GM18499 (cell line): Measurements from ENCODE around the gene OPCML.

ENCODE experiments used
- ATAC-seq: cut with Tn5 transposase; IDR thresholded peaks from one replicate; pipeline ENCODE4 v1.9.1; 2021; ENCODE audit warnings: moderate number of reproducible peaks; ENCODE audit not compliant: insufficient read depth, unreplicated experiment

The OPCML gene

GRCh38 chr11:132745306-132745705, 787.0 kb downstream of the OPCML start:
- ATAC-seq, result no peak

- ATAC-seq, result no peak
Observed at GRCh38 chr11:132744771-132745170, 787.5 kb downstream of the OPCML start.

GRCh38 chr11:132743601-132744000, 788.7 kb downstream of the OPCML start:
- ATAC-seq, result no peak

DNA sequence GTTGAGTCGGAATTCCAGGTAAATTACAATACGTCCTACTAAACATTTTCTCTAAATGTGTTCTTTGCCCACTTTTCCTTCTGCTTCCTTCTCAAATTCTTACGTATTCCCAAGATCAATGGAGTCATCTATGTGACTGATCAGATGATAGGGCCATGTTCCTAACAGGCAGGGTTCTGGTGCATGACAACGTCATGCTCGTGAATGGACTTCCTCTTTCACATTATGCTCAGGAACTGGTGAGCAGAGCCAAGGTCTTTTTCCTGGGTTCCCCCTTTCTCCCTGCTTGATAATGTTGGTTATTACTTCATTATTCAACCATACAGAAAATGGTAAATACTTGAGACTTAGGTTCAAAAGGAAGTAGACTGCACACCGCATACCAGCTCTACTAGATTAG, 789.4 kb downstream of the OPCML start:
- no peak for ATAC-seq

- ATAC-seq, result no peak
Observed at GRCh38 chr11:132734217-132734616, 798.1 kb downstream of the OPCML start.

DNA sequence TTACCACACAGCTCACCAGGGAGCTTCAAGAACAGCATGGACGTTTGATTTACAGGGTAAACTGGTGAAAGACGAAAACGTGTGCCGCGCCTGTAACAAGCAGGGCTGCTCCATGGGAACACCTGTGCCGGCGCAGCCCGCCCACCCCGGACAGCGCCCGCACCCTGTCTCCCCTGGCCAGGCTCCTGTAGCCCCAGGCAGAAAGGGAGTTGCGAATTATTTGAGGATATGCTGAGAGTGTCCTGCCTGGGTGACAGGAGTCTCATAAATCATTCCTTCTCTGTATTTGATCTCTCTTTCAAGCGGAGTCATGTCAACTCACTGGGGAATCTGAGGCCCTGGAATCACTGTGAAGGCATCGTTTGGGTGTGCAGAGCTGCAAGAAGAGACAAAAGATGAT, 804.3 kb downstream of the OPCML start:
- ATAC-seq, result no peak

DNA sequence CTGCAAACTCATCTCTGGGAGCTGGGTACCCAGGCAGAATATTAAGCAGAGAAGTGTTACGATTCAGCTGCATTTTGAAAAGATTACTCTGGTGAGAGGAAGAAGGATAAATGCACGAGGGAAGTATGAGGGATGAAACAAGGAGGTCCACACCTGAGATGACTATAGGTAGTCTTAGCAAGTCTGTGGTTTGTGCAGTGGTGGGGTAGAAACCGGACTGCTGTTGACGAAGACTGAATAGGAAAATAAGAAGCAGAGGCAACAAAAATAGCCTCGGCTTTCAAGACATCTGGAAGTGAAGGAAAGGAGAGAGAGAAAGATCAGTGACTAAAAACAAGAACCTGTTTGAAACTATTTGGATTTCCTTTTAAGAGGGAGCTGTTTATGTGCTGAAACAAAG, 810.8 kb downstream of the OPCML start:
- ATAC-seq, result no peak

DNA sequence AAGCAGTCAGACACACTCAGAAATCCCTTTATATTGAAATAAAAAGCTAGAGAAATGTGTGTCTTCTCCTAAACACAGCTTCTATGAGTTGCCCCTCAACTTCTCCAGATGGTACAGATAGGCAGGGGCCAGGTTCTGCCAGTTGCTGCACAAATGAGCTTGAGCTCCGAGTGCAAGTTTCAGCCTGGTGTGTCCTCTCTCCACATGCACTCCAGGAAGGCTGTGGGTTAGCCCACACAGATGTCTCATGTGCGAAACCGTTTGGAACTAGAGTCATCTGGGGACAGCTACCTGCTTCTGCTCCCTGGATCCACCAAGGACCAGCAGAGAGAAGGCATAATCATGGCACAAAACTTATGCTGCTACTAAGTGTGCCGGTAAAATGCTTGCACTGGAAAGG, 812.6 kb downstream of the OPCML start:
- no peak for ATAC-seq

GRCh38 chr11:132718711-132719671, 813.3 kb downstream of the OPCML start:
- ATAC-seq, result no peak

DNA sequence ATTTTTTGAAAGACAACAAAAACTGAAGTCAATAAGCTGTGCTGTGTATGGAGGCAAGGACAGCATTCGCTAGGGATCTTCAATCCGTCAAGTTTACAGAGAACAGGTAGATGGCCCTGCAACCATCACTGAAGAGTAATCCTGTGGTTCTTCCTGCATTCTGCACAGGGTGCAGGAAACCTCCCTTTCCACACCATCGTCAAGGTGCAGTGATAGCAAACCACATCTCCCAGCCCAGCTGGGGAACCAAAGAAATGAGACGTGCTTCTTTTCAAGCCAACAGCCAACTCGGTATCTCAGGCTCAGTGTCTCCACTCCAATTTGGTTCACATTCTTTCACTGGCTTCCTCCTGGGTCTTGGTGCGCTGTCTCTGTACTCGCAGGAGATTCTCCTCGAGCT, 814.5 kb downstream of the OPCML start:
- no peak for ATAC-seq

DNA sequence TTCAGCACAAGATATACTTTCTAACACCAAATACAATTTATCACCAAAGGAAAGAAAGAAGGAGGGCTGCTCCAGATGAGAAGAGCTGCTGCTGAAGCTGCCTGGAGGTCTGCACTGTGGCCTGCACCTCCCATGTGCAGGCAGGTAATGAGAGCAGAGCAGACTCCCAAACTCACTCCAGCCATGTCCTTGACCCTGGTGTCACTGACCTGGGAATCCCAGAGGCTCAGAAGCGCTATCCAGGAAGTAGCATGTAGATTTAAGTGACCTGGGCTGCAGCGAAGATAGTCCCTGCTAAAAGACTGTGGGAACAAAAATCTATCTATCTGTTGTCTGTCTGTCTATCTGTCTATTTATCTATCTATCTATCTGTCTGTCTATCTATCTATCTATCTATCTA, 816.3 kb downstream of the OPCML start:
- no peak for ATAC-seq

- ATAC-seq, result no peak
Observed at GRCh38 chr11:132714859-132715440, 817.4 kb downstream of the OPCML start.

- ATAC-seq, result no peak
Observed at GRCh38 chr11:132712466-132712865, 819.8 kb downstream of the OPCML start.

DNA sequence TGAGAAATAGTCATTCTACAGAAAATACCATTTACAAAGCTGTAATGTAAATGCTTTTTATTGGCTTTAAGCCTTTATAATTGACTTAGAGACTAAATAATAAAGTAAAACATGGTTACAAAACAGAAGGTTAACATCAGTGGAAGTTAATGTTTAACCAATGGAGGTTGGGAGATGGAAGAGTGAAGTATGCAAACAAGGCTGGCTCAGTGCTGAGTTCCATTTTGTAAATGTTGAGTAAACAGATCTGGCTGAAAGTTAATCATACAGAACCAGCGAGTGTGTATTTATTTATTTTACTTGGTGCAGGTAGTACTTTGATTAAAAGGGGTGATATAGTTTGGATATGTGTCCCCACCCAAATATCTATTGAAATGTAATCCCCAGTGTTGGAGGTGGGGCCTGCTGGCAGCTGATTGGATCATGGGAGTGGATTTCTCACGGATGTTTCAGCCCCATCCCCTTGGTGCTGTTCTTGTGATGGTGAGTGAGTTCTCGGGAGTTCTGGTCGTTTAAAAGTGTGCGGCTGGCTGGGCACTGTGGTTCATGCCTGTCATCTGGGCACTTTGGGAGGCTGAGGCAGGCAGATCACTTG, 827.4 kb downstream of the OPCML start:
- no peak for ATAC-seq

- ATAC-seq, result no peak
Observed at GRCh38 chr11:132692891-132693290, 839.4 kb downstream of the OPCML start.

DNA sequence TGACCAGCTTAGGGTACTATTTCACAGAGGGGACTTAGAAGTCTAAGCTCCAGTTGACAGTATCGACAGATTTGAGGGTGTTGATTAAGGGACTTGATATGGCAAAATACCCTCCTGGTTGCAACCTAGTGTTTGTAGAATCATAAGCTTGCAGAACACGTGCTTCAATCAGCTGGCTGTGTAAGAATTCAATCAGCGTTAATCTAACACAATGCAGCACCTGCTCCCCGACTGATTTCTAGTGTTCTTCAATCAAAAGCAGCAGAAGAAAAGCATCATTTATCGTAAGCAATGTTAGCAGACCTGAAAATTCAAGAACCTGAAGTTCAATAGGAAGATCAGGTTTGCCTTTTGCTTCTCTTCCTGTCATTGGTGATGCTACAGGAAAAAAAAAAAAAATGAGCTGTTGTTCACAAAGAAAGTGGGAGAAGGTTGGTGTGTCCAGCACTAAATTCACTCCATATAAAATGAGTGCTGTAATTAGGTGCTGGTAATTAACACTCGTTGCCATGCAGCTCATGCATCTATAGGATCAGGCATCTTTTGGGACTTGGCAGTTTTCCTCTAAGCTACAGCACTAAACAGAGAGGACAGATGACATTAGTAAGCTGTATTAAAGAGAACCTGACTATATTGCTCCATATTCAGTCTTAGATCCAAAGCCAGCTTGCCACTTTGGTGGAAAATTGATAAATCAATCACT, 840.3 kb downstream of the OPCML start:
- no peak for ATAC-seq

- no peak for ATAC-seq
Observed at GRCh38 chr11:132686886-132687285, 845.4 kb downstream of the OPCML start.

- no peak for ATAC-seq
Observed at GRCh38 chr11:132685174-132685611, 847.1 kb downstream of the OPCML start.

- no peak for ATAC-seq
Observed at GRCh38 chr11:132683602-132684001, 848.7 kb downstream of the OPCML start.

- no peak for ATAC-seq
Observed at GRCh38 chr11:132681971-132682370, 850.3 kb downstream of the OPCML start.

DNA sequence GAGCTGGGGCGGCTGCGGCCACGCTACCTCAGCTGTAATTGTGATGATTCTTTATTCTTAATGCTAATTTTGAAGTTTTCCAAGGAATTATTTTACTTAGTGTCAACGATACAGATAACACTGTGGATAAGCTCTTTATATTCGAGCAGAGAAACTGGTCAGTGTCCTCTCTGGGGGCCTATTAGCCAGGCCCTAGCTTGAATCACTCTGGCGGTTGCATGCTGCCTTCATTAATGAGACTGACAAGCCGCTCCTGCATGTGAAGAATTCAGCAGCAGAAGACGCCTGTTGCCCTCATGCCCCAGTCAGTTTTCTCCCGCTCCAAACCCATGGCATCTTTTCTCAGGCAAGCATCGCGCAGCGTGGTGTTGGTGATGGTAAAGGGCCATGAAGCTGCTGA, 851.7 kb downstream of the OPCML start:
- ATAC-seq, result no peak
